Psoas muscle (tissue), 8 donors: ENCODE results near the gene UNC5C. TPM values are rescaled to one million over a fixed set of nuclear protein-coding genes. Genes with fewer than 3 reads are reported as not detected.

ENCODE experiments used
- ATAC-seq, 4 donors: fragments of 200-7000 bp; cut with Tn5 transposase; one replicate each; pipeline ENCODE4 v1.9.1; 2020; ENCODE audit warnings: moderate library complexity in 3 of 4, mild to moderate bottlenecking in 2 of 4
- DNase-seq, 2 donors: peaks; one replicate each; pipeline ENCODE4 v3.0.0-alpha.2; 2020
- H3K27ac ChIP-seq: fragments of 200-600 bp; one replicate; pipeline ENCODE4 v1.8.0; 2022
- H3K27me3 ChIP-seq, 3 donors: fragments of 200-600 bp in 1 of 3; one replicate each; pipeline versions ENCODE4 v1.6.1 to v1.8.0; 2013 to 2022; ENCODE audit warnings: low read length in 2 of 3, mild to moderate bottlenecking in 2 of 3, moderate library complexity in 1 of 3; ENCODE audit not compliant: insufficient read depth in 3 of 3
- H3K36me3 ChIP-seq, 2 donors: fragments of 200-600 bp in 1 of 2; one replicate each; pipeline versions ENCODE4 v1.6.1 to v1.8.0; 2013 to 2022; ENCODE audit warnings: low read depth in 1 of 2, mild to moderate bottlenecking in 1 of 2, moderate library complexity in 1 of 2; ENCODE audit not compliant: insufficient read depth in 1 of 2
- H3K4me1 ChIP-seq: fragments of 200-600 bp; one replicate; pipeline ENCODE4 v1.8.0; 2022
- H3K4me3 ChIP-seq: fragments of 200-600 bp; one replicate; pipeline ENCODE4 v1.8.0; 2022; ENCODE audit warnings: mild to moderate bottlenecking
- H3K9me3 ChIP-seq: fragments of 200-600 bp; one replicate; pipeline ENCODE4 v1.8.0; 2022
- WGBS, 3 donors: extraction: QIAGEN DNeasy Blood & Tissue Kit; methylation state at CpG; one replicate each; pipeline versions ENCODE4 v1.1.6 to v1.1.7; 2013; 5-methylcytosine and 5-hydroxymethylcytosine counted together
- intact Hi-C, 2 donors: fragments of 100-400 bp; cut with DNase I; formaldehyde crosslinking; loops; one replicate each; pipeline versions ENCODE4 v1.11.0 to v1.14.2; 2022
- polyA plus RNA-seq, 3 donors: library from polyadenylated mRNA; stranded (reverse); fragments of 200-250 nt; gene quantifications; one replicate each; pipeline ENCODE4 v1.2.3, GENCODE V29; 2013
- total RNA-seq, 4 donors: library from RNA; stranded (reverse); fragmentation: NEBNext Ultra II Directional in 2 of 4; extraction: Animal tissue kit (Norgen Biotek cat#: 25700) in 2 of 4; gene quantifications; one replicate each; pipeline versions ENCODE4 v1.2.1 to v1.2.4, GENCODE V29; 2021 to 2023
- TF ChIP-seq, protein P1 (sequence below): fragments of 200-600 bp; IDR thresholded peaks from one replicate; pipeline ENCODE4 v1.8.0; 2022; ENCODE audit warnings: antibody characterized with exemption
- donor health status: healthy with polysubstance abuse.
- donor health status: DM: no; HTN: no; CAD: no; lungs with moderate emphysema.
- donor health status: Bipolar disorder and iron deficiency.
- donor health status: healthy.
- donor health status: DM: yes; HTN: yes; CAD: no.
- donor health status: DM: no; HTN: no; CAD: no.
- donor health status: DM: no; HTN: no; CAD: no.
- donor health status: DM: yes; HTN: yes; CAD: no.

UNC5C gene
- total and polyA plus RNA-seq, 7 donors, result 0.04 to 1.1 (median 0.19) TPM

DNA sequence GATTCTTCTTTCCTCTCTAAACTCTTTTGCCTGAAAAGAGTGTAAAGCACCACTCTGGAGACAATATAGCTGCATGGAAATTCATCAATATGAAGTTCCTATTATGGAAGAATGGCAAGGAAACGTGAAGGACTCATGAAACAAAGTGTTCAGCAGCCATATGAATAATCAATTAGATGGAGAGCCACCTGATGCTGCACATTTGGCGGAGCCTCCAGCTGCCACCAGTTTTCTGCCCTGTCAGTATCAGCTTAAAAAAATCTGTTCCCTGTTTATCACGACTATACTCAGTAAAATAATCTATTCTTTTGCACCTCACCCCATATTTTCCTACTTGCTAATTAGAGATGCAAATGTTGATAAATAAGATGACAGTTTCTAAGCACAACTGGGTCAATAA is 276.0 kb downstream of the UNC5C start:
- TF ChIP-seq, protein P1, sequence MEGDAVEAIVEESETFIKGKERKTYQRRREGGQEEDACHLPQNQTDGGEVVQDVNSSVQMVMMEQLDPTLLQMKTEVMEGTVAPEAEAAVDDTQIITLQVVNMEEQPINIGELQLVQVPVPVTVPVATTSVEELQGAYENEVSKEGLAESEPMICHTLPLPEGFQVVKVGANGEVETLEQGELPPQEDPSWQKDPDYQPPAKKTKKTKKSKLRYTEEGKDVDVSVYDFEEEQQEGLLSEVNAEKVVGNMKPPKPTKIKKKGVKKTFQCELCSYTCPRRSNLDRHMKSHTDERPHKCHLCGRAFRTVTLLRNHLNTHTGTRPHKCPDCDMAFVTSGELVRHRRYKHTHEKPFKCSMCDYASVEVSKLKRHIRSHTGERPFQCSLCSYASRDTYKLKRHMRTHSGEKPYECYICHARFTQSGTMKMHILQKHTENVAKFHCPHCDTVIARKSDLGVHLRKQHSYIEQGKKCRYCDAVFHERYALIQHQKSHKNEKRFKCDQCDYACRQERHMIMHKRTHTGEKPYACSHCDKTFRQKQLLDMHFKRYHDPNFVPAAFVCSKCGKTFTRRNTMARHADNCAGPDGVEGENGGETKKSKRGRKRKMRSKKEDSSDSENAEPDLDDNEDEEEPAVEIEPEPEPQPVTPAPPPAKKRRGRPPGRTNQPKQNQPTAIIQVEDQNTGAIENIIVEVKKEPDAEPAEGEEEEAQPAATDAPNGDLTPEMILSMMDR, result no peak
- ATAC-seq, result no peak
- Histone ChIP-seq H3K9me3 (no peaks in the 10 kb centered on the region), H3K36me3 (no peaks in the 10 kb centered on the region), H3K4me1 (no peaks in the 10 kb centered on the region), H3K4me3 (no peak overlapping the region), H3K27me3 (no peaks in the 10 kb centered on the region), H3K27ac (no peak overlapping the region)
- DNase-seq, result no peak
- 21 to 37% (median 28%) methylated on average over 3 of the region's 3 CpGs for WGBS, 3 donors
- intact Hi-C loops, result no loop called here

- Histone ChIP-seq H3K36me3 (no peaks in the 10 kb centered on the region), H3K9me3 (no peaks in the 10 kb centered on the region), H3K27me3 (no peaks in the 10 kb centered on the region), H3K4me3 (no peak overlapping the region), H3K27ac (no peak overlapping the region), H3K4me1 (no peaks in the 10 kb centered on the region)
- no peak for DNase-seq
- TF ChIP-seq, protein P1, result no peak
- intact Hi-C loops, result no loop called here
- WGBS, 3 donors, result 34 to 39% (median 35%) methylated on average over 3 of the region's 3 CpGs
- ATAC-seq, result no peak
Observed at GRCh38 chr4:95272036-95272435, 276.7 kb downstream of the UNC5C start.

DNA sequence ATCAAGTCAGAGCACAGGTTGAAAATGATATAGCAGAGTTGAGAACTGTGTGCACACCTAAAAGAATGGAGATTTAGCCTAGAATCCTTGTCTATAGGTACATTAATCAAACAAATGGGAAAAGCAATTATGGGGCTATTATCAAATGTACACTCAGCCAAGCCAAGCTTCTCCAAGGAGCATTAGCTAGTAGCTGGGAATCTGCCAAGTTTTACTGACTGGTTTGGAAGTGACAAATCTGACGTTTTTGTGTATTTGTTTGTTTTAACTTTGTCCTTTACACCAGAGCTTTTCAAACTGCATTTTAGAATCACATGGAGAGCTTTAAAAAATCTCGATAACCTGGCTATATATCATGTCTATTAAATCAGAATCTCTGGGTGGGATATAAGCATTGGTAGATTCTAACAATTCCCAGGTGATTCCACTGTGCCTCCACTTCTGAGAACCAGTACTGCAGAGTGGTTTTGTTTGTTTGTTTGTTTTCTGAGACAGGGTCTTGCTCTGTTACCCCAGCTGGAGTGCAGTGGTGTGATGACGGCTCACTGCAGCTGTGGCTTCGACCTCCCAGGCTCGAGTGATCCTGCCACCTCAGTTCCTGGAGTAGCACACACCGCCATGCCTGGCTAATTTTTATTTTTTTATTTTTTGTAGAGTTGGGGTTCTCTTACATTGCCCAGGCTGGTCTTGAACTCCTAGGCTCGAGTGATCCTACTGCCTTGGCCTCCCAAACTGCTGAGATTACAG is 279.8 kb downstream of the UNC5C start:
- TF ChIP-seq, protein P1, result no peak
- DNase-seq (no peak), ATAC-seq (no peak)
- WGBS, 3 donors, result 61 to 64% (median 61%) methylated on average over 7 of the region's 7 CpGs
- no peaks in the 10 kb centered on the region for H3K36me3 ChIP-seq
- no peak overlapping the region for H3K4me3 ChIP-seq
- no peak overlapping the region for H3K27ac ChIP-seq
- no peaks in the 10 kb centered on the region for H3K4me1 ChIP-seq
- intact Hi-C loops, result no loop called here
- H3K27me3 ChIP-seq, result no peaks in the 10 kb centered on the region
- H3K9me3 ChIP-seq, result no peaks in the 10 kb centered on the region

- no peak for DNase-seq
- Histone ChIP-seq H3K9me3 (no peaks in the 10 kb centered on the region), H3K4me3 (no peak overlapping the region), H3K27me3 (no peaks in the 10 kb centered on the region), H3K27ac (no peak overlapping the region), H3K4me1 (no peaks in the 10 kb centered on the region), H3K36me3 (no peaks in the 10 kb centered on the region)
- TF ChIP-seq, protein P1, result no peak
- ATAC-seq, result no peak
- intact Hi-C loops, result no loop called here
Observed at GRCh38 chr4:95267081-95267480, 281.7 kb downstream of the UNC5C start.
